Colonic mucosa (tissue), 4 donors: ENCODE data around the gene ZFP92. TPM values are rescaled to one million over a fixed set of nuclear protein-coding genes. Genes with fewer than 3 reads are reported as not detected.

ENCODE experiments used
- DNase-seq: peaks from one replicate; pipeline ENCODE4 v3.0.0-alpha.2; 2020
- H3K27ac ChIP-seq: fragments of 200-600 bp; one replicate; pipeline ENCODE4 v1.8.0; 2021
- H3K27me3 ChIP-seq: fragments of 200-600 bp; one replicate; pipeline ENCODE4 v1.8.0; 2021
- H3K36me3 ChIP-seq: fragments of 200-600 bp; one replicate; pipeline ENCODE4 v1.8.0; 2021
- H3K4me1 ChIP-seq: fragments of 200-600 bp; one replicate; pipeline ENCODE4 v1.8.0; 2021; ENCODE audit warnings: mild to moderate bottlenecking
- H3K4me3 ChIP-seq: fragments of 200-600 bp; one replicate; pipeline ENCODE4 v1.8.0; 2021
- H3K9ac ChIP-seq, 2 donors: one replicate each; pipeline ENCODE4 v1.7.0; 2013; ENCODE audit warnings: control low read depth in 2 of 2, low read depth in 2 of 2, low read length in 2 of 2
- H3K9me3 ChIP-seq: fragments of 200-600 bp; one replicate; pipeline ENCODE4 v1.8.0; 2021
- CTCF ChIP-seq: fragments of 200-600 bp; IDR thresholded peaks from one replicate; pipeline ENCODE4 v1.8.0; 2022; ENCODE audit warnings: antibody characterized with exemption, mild to moderate bottlenecking
- intact Hi-C: fragments of 100-400 bp; cut with DNase I; formaldehyde crosslinking; loops from one replicate; pipeline ENCODE4 v1.14.1; 2022
- total RNA-seq, 2 donors: library from RNA; stranded (reverse); fragmentation: NEBNext Ultra II Directional in 1 of 2; extraction: Animal tissue kit (Norgen Biotek cat#: 25700) in 1 of 2; gene quantifications; one replicate each; pipeline ENCODE4 v1.2.1, GENCODE V29; 2021
- donor health status: healthy.
- donor health status: DM: no; HTN: no; CAD: no.
- donor health status: DM: no; HTN: no; CAD: no.

Gene ZFP92
- total RNA-seq, 2 donors from 2014 or later = 0.10 to 0.29 TPM

GRCh38 chrX:153434801-153435200, 23.5 kb downstream of the ZFP92 start:
- no peak overlapping the region for H3K4me3 ChIP-seq
- intact Hi-C loops = no loop called here
- H3K27me3 ChIP-seq = no peaks in the 10 kb centered on the region
- DNase-seq = no peak
- H3K4me1 ChIP-seq = no peaks in the 10 kb centered on the region
- H3K9ac ChIP-seq = no peak overlapping the region
- H3K36me3 ChIP-seq = no peaks in the 10 kb centered on the region
- H3K27ac ChIP-seq = no peak overlapping the region
- TF ChIP-seq CTCF = no peak
- H3K9me3 ChIP-seq = no peaks in the 10 kb centered on the region

- Histone ChIP-seq H3K9ac (no peak overlapping the region), H3K4me3 (no peak overlapping the region), H3K9me3 (no peaks in the 10 kb centered on the region), H3K4me1 (no peaks in the 10 kb centered on the region), H3K36me3 (no peaks in the 10 kb centered on the region), H3K27me3 (no peaks in the 10 kb centered on the region), H3K27ac (no peak overlapping the region)
- intact Hi-C loops = no loop called here
- no peak for DNase-seq
- no peak for TF ChIP-seq CTCF
These were observed 24.6 kb downstream of the ZFP92 start for GRCh38 chrX:153435845-153436244.

- Histone ChIP-seq H3K36me3 (no peaks in the 10 kb centered on the region), H3K9ac (no peak overlapping the region), H3K27ac (no peak overlapping the region), H3K4me1 (no peaks in the 10 kb centered on the region), H3K9me3 (no peaks in the 10 kb centered on the region), H3K4me3 (no peak overlapping the region), H3K27me3 (no peaks in the 10 kb centered on the region)
- intact Hi-C loops = no loop called here
- TF ChIP-seq CTCF = no peak
- DNase-seq = no peak
These were observed 27.3 kb downstream of the ZFP92 start for GRCh38 chrX:153438532-153438931.

GRCh38 chrX:153439977-153440376, 28.7 kb downstream of the ZFP92 start:
- no peak for DNase-seq
- intact Hi-C loops = loop anchor here (5.0 kb wide), 1 partner anchor 413 kb away; no protein-coding TSS in a partner anchor
- Histone ChIP-seq H3K4me3 (no peak overlapping the region), H3K36me3 (no peaks in the 10 kb centered on the region), H3K27me3 (no peaks in the 10 kb centered on the region), H3K27ac (no peak overlapping the region), H3K9me3 (no peaks in the 10 kb centered on the region), H3K9ac (no peak overlapping the region), H3K4me1 (no peaks in the 10 kb centered on the region)
- TF ChIP-seq CTCF = no peak

GRCh38 chrX:153440556-153441135, 29.4 kb downstream of the ZFP92 start:
- no peak for DNase-seq
- H3K4me3 ChIP-seq = no peak overlapping the region
- H3K9me3 ChIP-seq = no peaks in the 10 kb centered on the region
- no peaks in the 10 kb centered on the region for H3K36me3 ChIP-seq
- no peak overlapping the region for H3K9ac ChIP-seq
- H3K4me1 ChIP-seq = no peaks in the 10 kb centered on the region
- no peak overlapping the region for H3K27ac ChIP-seq
- TF ChIP-seq CTCF = no peak
- no peaks in the 10 kb centered on the region for H3K27me3 ChIP-seq
- intact Hi-C loops = loop anchor here (5.0 kb wide), 1 partner anchor 413 kb away; no protein-coding TSS in a partner anchor
